Ovary (tissue), 9 donors: ENCODE results near the gene ARSG. TPM values are rescaled to one million over a fixed set of nuclear protein-coding genes. Genes with fewer than 3 reads are reported as not detected.

Source experiments
- DNase-seq, 5 donors: peaks; one replicate each; pipeline ENCODE4 v3.0.0-alpha.2; 2019 to 2020
- H3K27ac ChIP-seq, 2 donors: fragments of 200-600 bp; one replicate each; pipeline versions ENCODE4 v1.5.1 to v1.8.0; 2019 to 2022
- H3K27me3 ChIP-seq: fragments of 200-600 bp; one replicate; pipeline ENCODE4 v1.8.0; 2022
- H3K36me3 ChIP-seq: fragments of 200-600 bp; sonication (generic); one replicate; pipeline ENCODE4 v1.5.1; 2019
- H3K4me1 ChIP-seq: one replicate; pipeline ENCODE4 v1.8.1; 2013; ENCODE audit warnings: mild to moderate bottlenecking, moderate library complexity; ENCODE audit not compliant: insufficient read depth
- H3K4me3 ChIP-seq: fragments of 200-600 bp; sonication (generic); one replicate; pipeline ENCODE4 v1.5.1; 2017
- H3K9me3 ChIP-seq, 2 donors: fragments of 200-600 bp in 1 of 2; sonication (generic) in 1 of 2; one replicate each; pipeline versions ENCODE4 v1.5.1 to v1.8.1; 2013 to 2019; ENCODE audit warnings: mild to moderate bottlenecking in 1 of 2, moderate library complexity in 1 of 2
- CTCF ChIP-seq, 3 donors: fragments of 450-650 bp in 2 of 3; fragments of 200-600 bp in 1 of 3; IDR thresholded peaks; one replicate each; pipeline versions ENCODE4 v1.5.1 to v1.8.0; 2016 to 2022; ENCODE audit warnings: antibody characterized with exemption in 3 of 3, mild to moderate bottlenecking in 1 of 3
- EP300 ChIP-seq: sonication (generic); formaldehyde crosslinking; IDR thresholded peaks from one replicate; pipeline ENCODE4 v1.6.1; 2017; ENCODE audit warnings: antibody characterized with exemption
- POLR2A ChIP-seq: fragments of 450-650 bp; IDR thresholded peaks from one replicate; pipeline ENCODE4 v1.6.1; 2017; ENCODE audit warnings: antibody characterized with exemption, mild to moderate bottlenecking, moderate library complexity
- WGBS, 3 donors: extraction: QIAGEN DNeasy Blood & Tissue Kit in 1 of 3; methylation state at CpG; one replicate each; pipeline versions ENCODE4 v1.1.5 to v1.1.7; 2013 to 2017; 5-methylcytosine and 5-hydroxymethylcytosine counted together
- intact Hi-C, 4 donors: fragments of 100-400 bp; cut with DNase I; formaldehyde crosslinking; loops; one replicate each; pipeline versions ENCODE4 v1.11.0 to v1.15.1; 2022 to 2023
- polyA plus RNA-seq, 2 donors: library from polyadenylated mRNA; stranded (reverse); fragments of 200-250 nt in 1 of 2; fragments of 350-450 nt in 1 of 2; fragmentation: Illumina TruSeq in 1 of 2; extraction: RNeasy Lipid Tissue Mini Kit (QIAGEN cat#74804) in 1 of 2; gene quantifications; one replicate each; pipeline ENCODE4 v1.2.3, GENCODE V29; 2013 to 2014
- total RNA-seq, 7 donors: library from RNA; depleted of rRNA in 2 of 7; stranded (reverse); fragments of >200 nt in 2 of 7; fragmentation: NEBNext Ultra II Directional in 3 of 7; extraction: Animal tissue kit (Norgen Biotek cat#: 25700) in 3 of 7; gene quantifications; one replicate each; pipeline versions ENCODE4 v1.1.0 to v1.2.4, GENCODE V29; 2016 to 2023
- donor health status: DM: no; HTN: no; CAD: no; lungs with moderate emphysema.
- donor health status: DM: no; HTN: no; CAD: no.
- donor health status: Bipolar disorder and iron deficiency.
- donor health status: DM: yes; HTN: yes; CAD: no.
- donor health status: DM: no; HTN: no; CAD: no.
- donor health status: DM: yes; HTN: yes; CAD: no.

ARSG gene
- total and polyA plus RNA-seq, 9 donors, result 5.2 to 19.8 (median 11.1) TPM

GRCh38 chr17:68324114-68324513, 32.8 kb downstream of the ARSG start:
- Histone ChIP-seq H3K27ac (no peak overlapping the region), H3K27me3 (no peaks in the 10 kb centered on the region), H3K9me3 (no peaks in the 10 kb centered on the region), H3K4me1 (no peaks in the 10 kb centered on the region), H3K36me3 (no peaks in the 10 kb centered on the region), H3K4me3 (no peak overlapping the region)
- WGBS, 3 donors, result 90 to 91% (median 90%) methylated on average over 10 of the region's 10 CpGs
- no peak for DNase-seq
- TF ChIP-seq POLR2A (no peak), EP300 (no peak), CTCF (IDR thresholded peaks at IDR 0.05) (no peak)
- intact Hi-C loops, result no loop called here

GRCh38 chr17:68324654-68325336, 33.5 kb downstream of the ARSG start:
- no peak for TF ChIP-seq EP300

GRCh38 chr17:68325961-68326360, 34.7 kb downstream of the ARSG start:
- no peak for DNase-seq
- H3K4me1 ChIP-seq, result no peaks in the 10 kb centered on the region
- intact Hi-C loops, result no loop called here
- H3K4me3 ChIP-seq, result no peak overlapping the region
- no peaks in the 10 kb centered on the region for H3K27me3 ChIP-seq
- TF ChIP-seq CTCF (IDR thresholded peaks at IDR 0.05), result no peak
- no peak for TF ChIP-seq POLR2A
- TF ChIP-seq EP300, result no peak
- no peak overlapping the region for H3K27ac ChIP-seq
- no peaks in the 10 kb centered on the region for H3K9me3 ChIP-seq
- no peaks in the 10 kb centered on the region for H3K36me3 ChIP-seq
- 83 to 87% (median 85%) methylated on average over 5 of the region's 5 CpGs for WGBS, 3 donors

More at GRCh38 chr17:68324654-68325336, 33.5 kb downstream of the ARSG start:
- no peaks in the 10 kb centered on the region for H3K36me3 ChIP-seq
- no peaks in the 10 kb centered on the region for H3K4me1 ChIP-seq
- H3K27me3 ChIP-seq, result no peaks in the 10 kb centered on the region
- H3K9me3 ChIP-seq, result no peaks in the 10 kb centered on the region
- DNase-seq, result no peak
- intact Hi-C loops, result no loop called here
- no peak overlapping the region for H3K4me3 ChIP-seq
- H3K27ac ChIP-seq, result no peak overlapping the region
- WGBS, 3 donors, result 92 to 96% (median 96%) methylated on average over 8 of the region's 8 CpGs

- 72 to 74% (median 73%) methylated on average over 5 of the region's 5 CpGs for WGBS, 3 donors
- H3K27me3 ChIP-seq, result no peaks in the 10 kb centered on the region
- no peaks in the 10 kb centered on the region for H3K36me3 ChIP-seq
- H3K4me1 ChIP-seq, result no peaks in the 10 kb centered on the region
- H3K27ac ChIP-seq, result no peak overlapping the region
- H3K9me3 ChIP-seq, result no peaks in the 10 kb centered on the region
- H3K4me3 ChIP-seq, result no peak overlapping the region
- intact Hi-C loops, result no loop called here
- no peak for DNase-seq
- TF ChIP-seq EP300 (no peak), CTCF (IDR thresholded peaks at IDR 0.05) (no peak), POLR2A (no peak)
These were observed 35.4 kb downstream of the ARSG start for GRCh38 chr17:68326681-68327080.

- no peaks in the 10 kb centered on the region for H3K36me3 ChIP-seq
- H3K9me3 ChIP-seq, result no peaks in the 10 kb centered on the region
- H3K27ac ChIP-seq, result no peak overlapping the region
- H3K27me3 ChIP-seq, result no peaks in the 10 kb centered on the region
- WGBS, 3 donors, result 92 to 95% (median 93%) methylated on average over 8 of the region's 8 CpGs
- no peak for DNase-seq
- TF ChIP-seq CTCF (IDR thresholded peaks at IDR 0.05) (no peak), EP300 (no peak), POLR2A (no peak)
- intact Hi-C loops, result no loop called here
- H3K4me3 ChIP-seq, result no peak overlapping the region
- no peaks in the 10 kb centered on the region for H3K4me1 ChIP-seq
These were observed 36.7 kb downstream of the ARSG start for GRCh38 chr17:68327823-68328557.
